DND-41 (cell line): ENCODE measurements around the gene CCDC40.

Experiments
- EZH2 ChIP-seq: IDR thresholded peaks from 3 replicates; pipeline ENCODE4 v1.6.1; 2012; ENCODE audit warnings: borderline replicate concordance, low read depth, mild to moderate bottlenecking, moderate library complexity, low read length, inconsistent platforms; ENCODE audit not compliant: severe bottlenecking
- TF ChIP-seq, protein P1 (sequence below): IDR thresholded peaks from 2 replicates; pipeline ENCODE4 v1.5.1; 2012; ENCODE audit warnings: borderline replicate concordance, low read length, moderate library complexity, mild to moderate bottlenecking; ENCODE audit not compliant: poor library complexity, severe bottlenecking; ENCODE audit errors: extremely low read depth

DNA sequence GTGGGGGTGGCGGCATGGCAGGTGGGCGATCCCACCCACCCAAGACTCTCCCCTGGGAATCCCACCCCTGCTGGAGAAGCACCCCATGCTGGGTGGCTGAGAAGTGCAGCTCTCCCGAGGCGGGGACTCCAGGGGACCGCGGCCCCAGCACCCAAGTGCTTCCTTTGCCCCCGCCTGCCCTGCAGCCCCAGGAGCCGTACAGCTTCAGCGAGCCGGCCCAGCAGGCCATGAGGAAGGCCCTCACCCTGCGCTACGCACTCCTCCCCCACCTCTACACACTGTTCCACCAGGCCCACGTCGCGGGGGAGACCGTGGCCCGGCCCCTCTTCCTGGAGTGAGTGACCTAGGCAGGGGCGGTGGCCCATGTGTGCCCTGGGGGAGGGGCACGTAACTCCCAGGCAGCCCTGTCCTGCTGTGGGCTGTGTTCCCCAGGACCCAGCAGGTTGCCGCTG is 76.6 kb downstream of the CCDC40 start:
- TF ChIP-seq, protein P1, sequence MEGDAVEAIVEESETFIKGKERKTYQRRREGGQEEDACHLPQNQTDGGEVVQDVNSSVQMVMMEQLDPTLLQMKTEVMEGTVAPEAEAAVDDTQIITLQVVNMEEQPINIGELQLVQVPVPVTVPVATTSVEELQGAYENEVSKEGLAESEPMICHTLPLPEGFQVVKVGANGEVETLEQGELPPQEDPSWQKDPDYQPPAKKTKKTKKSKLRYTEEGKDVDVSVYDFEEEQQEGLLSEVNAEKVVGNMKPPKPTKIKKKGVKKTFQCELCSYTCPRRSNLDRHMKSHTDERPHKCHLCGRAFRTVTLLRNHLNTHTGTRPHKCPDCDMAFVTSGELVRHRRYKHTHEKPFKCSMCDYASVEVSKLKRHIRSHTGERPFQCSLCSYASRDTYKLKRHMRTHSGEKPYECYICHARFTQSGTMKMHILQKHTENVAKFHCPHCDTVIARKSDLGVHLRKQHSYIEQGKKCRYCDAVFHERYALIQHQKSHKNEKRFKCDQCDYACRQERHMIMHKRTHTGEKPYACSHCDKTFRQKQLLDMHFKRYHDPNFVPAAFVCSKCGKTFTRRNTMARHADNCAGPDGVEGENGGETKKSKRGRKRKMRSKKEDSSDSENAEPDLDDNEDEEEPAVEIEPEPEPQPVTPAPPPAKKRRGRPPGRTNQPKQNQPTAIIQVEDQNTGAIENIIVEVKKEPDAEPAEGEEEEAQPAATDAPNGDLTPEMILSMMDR: no peak
- no peak for TF ChIP-seq EZH2
